ENCODE data around the gene PLAAT4.
"Not testable (repeated sequence)": the region's sequence is repeated elsewhere in the genome, so short reads cannot be mapped to it uniquely, and the experiment has no call there.

GRCh38 chr11:63550156-63550700, 13.6 kb downstream of the PLAAT4 start:
- TF ChIP-seq POLR2A, CTCF, EP300 (IDR thresholded peaks at IDR 0.05): not testable (repeated sequence)

Data from ovary (tissue), 3 donors.